WERI-Rb-1 (cell line): ENCODE data around the gene LOXL1.

Experiments used
- DNase-seq: peaks from one replicate; pipeline ENCODE4 v3.0.0-alpha.2; 2020
- H3K27ac ChIP-seq: fragments of 250-450 bp; sonication (Bioruptor Pico); 2 replicates; pipeline ENCODE4 v1.5.1; 2020; ENCODE audit warnings: mild to moderate bottlenecking, moderate library complexity
- H3K27me3 ChIP-seq: fragments of 250-450 bp; sonication (Bioruptor Pico); 2 replicates; pipeline ENCODE4 v1.5.1; 2021; ENCODE audit warnings: mild to moderate bottlenecking, low read depth, moderate library complexity; ENCODE audit not compliant: insufficient read depth, severe bottlenecking
- H3K36me3 ChIP-seq: fragments of 250-450 bp; sonication (Bioruptor Pico); 2 replicates; pipeline ENCODE4 v1.5.1; 2020; ENCODE audit warnings: mild to moderate bottlenecking, moderate library complexity
- H3K4me3 ChIP-seq: 2 replicates; pipeline ENCODE4 v1.5.1; 2011; ENCODE audit warnings: low read depth, mild to moderate bottlenecking, control low read depth, low read length
- H3K9me3 ChIP-seq: fragments of 250-450 bp; sonication (Bioruptor Pico); 2 replicates; pipeline ENCODE4 v1.5.1; 2021; ENCODE audit warnings: mild to moderate bottlenecking, moderate library complexity; ENCODE audit not compliant: severe bottlenecking
- CTCF ChIP-seq: IDR thresholded peaks from 2 replicates; pipeline ENCODE4 v1.5.1; 2011; ENCODE audit warnings: low read depth, mild to moderate bottlenecking, control low read depth, inconsistent platforms, low read length

Gene LOXL1

DNA sequence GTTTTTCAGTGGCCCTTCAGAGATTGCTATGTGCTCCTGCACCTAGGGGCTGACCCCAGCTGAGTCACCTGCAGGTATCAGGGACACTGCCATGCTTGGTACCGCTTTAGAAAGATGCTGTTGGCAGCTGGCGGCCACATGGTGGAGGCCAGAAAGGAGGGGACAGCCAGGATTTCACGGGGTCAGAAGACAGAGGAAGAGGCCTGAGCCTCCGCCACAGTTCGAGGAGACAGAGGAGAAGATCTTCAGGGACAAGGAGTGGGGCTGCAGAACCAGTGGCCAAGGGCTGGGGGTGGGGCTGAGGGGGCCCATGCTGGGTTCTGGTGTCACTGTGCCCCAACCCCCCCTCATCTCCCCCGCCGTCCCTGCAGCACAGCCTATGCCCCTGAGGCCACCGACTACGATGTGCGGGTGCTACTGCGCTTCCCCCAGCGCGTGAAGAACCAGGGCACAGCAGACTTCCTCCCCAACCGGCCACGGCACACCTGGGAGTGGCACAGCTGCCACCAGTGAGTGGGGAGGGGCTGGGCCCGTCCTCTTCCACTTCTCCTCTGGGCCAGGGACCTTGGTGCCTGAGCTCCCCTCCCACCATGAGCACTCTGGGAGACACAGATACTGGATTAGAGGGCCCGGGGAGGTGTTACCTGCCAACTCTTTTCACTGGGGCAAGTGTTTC is 19.9 kb downstream of the LOXL1 start:
- TF ChIP-seq CTCF = no peak
- H3K27me3 ChIP-seq = no peaks in the 10 kb centered on the region
- DNase-seq = no peak
- H3K27ac ChIP-seq = peak overlapping the region; percentile 95
- no peaks in the 10 kb centered on the region for H3K9me3 ChIP-seq
- H3K36me3 ChIP-seq = peaks cover 65% of the 10 kb centered on the region
- H3K4me3 ChIP-seq = no peak overlapping the region

- Histone ChIP-seq H3K4me3 (no peak overlapping the region), H3K27me3 (no peaks in the 10 kb centered on the region), H3K9me3 (no peaks in the 10 kb centered on the region), H3K36me3 (peaks cover 67% of the 10 kb centered on the region), H3K27ac (peak overlapping the region; percentile 95)
- DNase-seq = no peak
- TF ChIP-seq CTCF = no peak
Observed at GRCh38 chr15:73946795-73947370, 20.6 kb downstream of the LOXL1 start.

DNA sequence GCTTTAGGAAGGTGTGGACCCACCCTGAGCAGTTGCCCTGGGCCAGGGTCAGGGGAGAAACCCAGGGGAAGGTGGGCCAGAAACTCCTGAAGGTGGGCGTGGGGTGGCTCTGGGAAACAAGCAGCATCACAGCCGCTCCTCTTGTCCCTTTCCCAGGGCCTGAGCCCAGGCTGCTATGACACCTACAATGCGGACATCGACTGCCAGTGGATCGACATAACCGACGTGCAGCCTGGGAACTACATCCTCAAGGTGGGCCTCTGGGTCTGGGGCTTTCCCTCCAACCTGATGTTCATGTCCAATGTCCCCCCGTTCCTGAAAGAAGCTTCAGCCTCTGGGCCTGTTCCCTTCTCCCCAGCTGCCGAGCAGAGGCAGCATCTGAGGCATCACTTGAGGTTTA is 21.4 kb downstream of the LOXL1 start:
- DNase-seq = no peak
- H3K27ac ChIP-seq = peak overlapping the region; percentile 95
- H3K4me3 ChIP-seq = no peak overlapping the region
- no peak for TF ChIP-seq CTCF
- H3K27me3 ChIP-seq = no peaks in the 10 kb centered on the region
- peaks cover 72% of the 10 kb centered on the region for H3K36me3 ChIP-seq
- H3K9me3 ChIP-seq = no peaks in the 10 kb centered on the region

DNA sequence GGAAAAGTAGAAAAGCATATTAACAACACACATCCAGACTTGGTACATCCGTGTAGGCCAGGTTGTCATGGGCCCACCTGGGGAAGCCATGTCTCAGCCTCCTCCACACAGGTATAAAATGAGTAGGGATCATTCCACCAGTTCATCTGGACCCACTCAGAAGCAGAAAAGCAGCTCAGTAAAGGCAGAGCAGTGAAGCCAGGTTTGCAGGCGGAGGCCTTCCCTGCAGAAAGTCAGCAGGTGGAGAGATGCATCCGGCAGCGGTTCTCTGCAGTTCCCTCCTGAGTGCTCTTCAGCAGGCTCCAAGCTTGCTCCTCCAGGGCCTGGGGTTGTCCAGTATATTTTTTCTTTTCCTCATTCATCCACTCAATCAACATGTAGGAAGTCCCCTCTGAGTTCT is 22.1 kb downstream of the LOXL1 start:
- no peak for TF ChIP-seq CTCF
- peaks cover 72% of the 10 kb centered on the region for H3K36me3 ChIP-seq

DNA sequence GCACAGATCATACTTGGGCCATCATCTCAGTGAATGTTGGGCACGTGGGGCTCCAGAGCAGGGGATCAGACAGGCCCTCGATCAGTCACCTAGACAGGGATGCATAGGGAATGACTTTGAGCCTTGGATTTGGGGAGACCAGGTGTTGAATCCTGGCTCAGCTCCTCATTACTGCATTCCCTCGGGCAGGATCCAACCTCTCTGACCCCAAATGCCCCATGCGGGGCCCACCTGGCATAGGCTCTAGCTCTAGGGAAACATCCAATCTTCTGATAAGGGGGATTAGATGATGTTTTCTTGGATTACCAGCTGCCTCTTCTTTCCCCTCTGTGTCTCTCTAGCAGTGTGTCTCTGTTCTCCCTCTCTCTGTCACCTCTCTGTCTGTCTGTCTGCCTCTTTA is 22.7 kb downstream of the LOXL1 start:
- H3K4me3 ChIP-seq = no peak overlapping the region

More for the DNA sequence above, 22.1 kb downstream of the LOXL1 start:
- no peak for DNase-seq
- Histone ChIP-seq H3K4me3 (no peak overlapping the region), H3K27ac (peak overlapping the region; percentile 95), H3K9me3 (no peaks in the 10 kb centered on the region), H3K27me3 (no peaks in the 10 kb centered on the region)

More for the DNA sequence above, 22.7 kb downstream of the LOXL1 start:
- Histone ChIP-seq H3K36me3 (peaks cover 67% of the 10 kb centered on the region), H3K27ac (peak overlapping the region; percentile 99), H3K27me3 (no peaks in the 10 kb centered on the region), H3K9me3 (no peaks in the 10 kb centered on the region)
- no peak for TF ChIP-seq CTCF
- peak; percentile 93 for DNase-seq
